GM23338 (cell line): Measurements from ENCODE around the gene GPRC5B. TPM values are rescaled to one million over a fixed set of nuclear protein-coding genes. Genes with fewer than 3 reads are reported as not detected.
A peak's percentile ranks its signal among the peaks of the same experiment; 100 is the strongest.

Experiments
- ATAC-seq: fragments of 200-7000 bp; cut with Tn5 transposase; 3 replicates; pipeline ENCODE4 v1.9.1; 2020
- DNase-seq: peaks from one replicate; pipeline ENCODE4 v3.0.0-alpha.2; 2015; ENCODE audit warnings: low spot score
- H2AFZ ChIP-seq: fragments of 200-600 bp; sonication (generic); 2 replicates; pipeline ENCODE4 v1.8.0; 2016; ENCODE audit warnings: antibody characterized with exemption, mild to moderate bottlenecking, moderate library complexity
- H3F3A ChIP-seq: fragments of 200-600 bp; sonication (generic); replicated peaks from 2 replicates; pipeline ENCODE4 v1.8.0; 2017; ENCODE audit warnings: antibody characterized with exemption, mixed run types, low read depth
- H3K27ac ChIP-seq: fragments of 200-600 bp; sonication (generic); 2 replicates; pipeline ENCODE4 v1.6.1; 2016; ENCODE audit warnings: low read depth
- H3K27me3 ChIP-seq: fragments of 200-600 bp; sonication (generic); 2 replicates; pipeline ENCODE4 v1.8.0; 2016; ENCODE audit warnings: mild to moderate bottlenecking, mixed run types, moderate library complexity; ENCODE audit not compliant: insufficient read depth
- H3K36me3 ChIP-seq: fragments of 200-600 bp; sonication (generic); 2 replicates; pipeline ENCODE4 v1.8.0; 2016; ENCODE audit warnings: mild to moderate bottlenecking; ENCODE audit not compliant: insufficient read depth
- H3K4me1 ChIP-seq: fragments of 200-600 bp; sonication (generic); 2 replicates; pipeline ENCODE4 v1.8.0; 2016; ENCODE audit warnings: mild to moderate bottlenecking, moderate library complexity; ENCODE audit not compliant: insufficient read depth
- H3K4me2 ChIP-seq: fragments of 200-600 bp; sonication (generic); 2 replicates; pipeline ENCODE4 v1.7.1; 2017; ENCODE audit warnings: mixed run types
- H3K4me3 ChIP-seq: fragments of 200-600 bp; sonication (generic); 2 replicates; pipeline ENCODE4 v1.6.1; 2016; ENCODE audit warnings: mixed run types
- H3K79me2 ChIP-seq: fragments of 200-600 bp; sonication (generic); replicated peaks from 2 replicates; pipeline ENCODE4 v1.8.0; 2017; ENCODE audit warnings: mild to moderate bottlenecking; ENCODE audit not compliant: insufficient read depth
- H3K9me2 ChIP-seq: fragments of 200-600 bp; sonication (generic); 2 replicates; pipeline ENCODE4 v1.8.0; 2017; ENCODE audit not compliant: insufficient read depth
- H4K20me1 ChIP-seq: fragments of 200-600 bp; sonication (generic); replicated peaks from 2 replicates; pipeline ENCODE4 v1.8.0; 2017; ENCODE audit warnings: mild to moderate bottlenecking; ENCODE audit not compliant: insufficient read depth
- H3K27ac Mint-ChIP-seq: 2 replicates; pipeline ENCODE4 v1.8.0; 2020; ENCODE audit warnings: inconsistent platforms, mild to moderate bottlenecking, moderate library complexity, mixed read lengths
- H3K27me3 Mint-ChIP-seq: 3 replicates; pipeline ENCODE4 v1.8.0; 2022; ENCODE audit warnings: low read depth, mild to moderate bottlenecking, moderate library complexity, mixed read lengths, inconsistent platforms; ENCODE audit not compliant: insufficient read depth, poor library complexity
- H3K36me3 Mint-ChIP-seq: 3 replicates; pipeline ENCODE4 v1.8.0; 2021; ENCODE audit warnings: low read depth, mild to moderate bottlenecking, inconsistent platforms, moderate library complexity, mixed read lengths
- H3K4me1 Mint-ChIP-seq: 3 replicates; pipeline ENCODE4 v1.8.0; 2020; ENCODE audit warnings: mild to moderate bottlenecking, inconsistent platforms, mixed read lengths
- H3K4me3 Mint-ChIP-seq: 3 replicates; pipeline ENCODE4 v1.8.0; 2021; ENCODE audit warnings: moderate library complexity, mild to moderate bottlenecking, inconsistent platforms, mixed read lengths
- H3K9me3 Mint-ChIP-seq: 3 replicates; pipeline ENCODE4 v1.8.0; 2020; ENCODE audit warnings: moderate library complexity, mild to moderate bottlenecking, inconsistent platforms, mixed read lengths
- CREB1 ChIP-seq: fragments of 250-450 bp; sonication (Bioruptor Pico); IDR thresholded peaks from 2 replicates; pipeline ENCODE4 v1.5.0; 2020; ENCODE audit warnings: low read depth, mild to moderate bottlenecking, moderate library complexity
- EZH2 ChIP-seq: fragments of 200-600 bp; sonication (generic); IDR thresholded peaks from one replicate; pipeline ENCODE4 v1.8.0; 2017; ENCODE audit warnings: antibody characterized with exemption, mild to moderate bottlenecking, low read depth; ENCODE audit not compliant: unreplicated experiment
- JUNB ChIP-seq: IDR thresholded peaks from one replicate; pipeline ENCODE4 v1.6.1; 2016; ENCODE audit warnings: antibody characterized with exemption; ENCODE audit not compliant: unreplicated experiment
- NANOG ChIP-seq: IDR thresholded peaks from 2 replicates; pipeline ENCODE4 v1.6.1; 2016; ENCODE audit warnings: antibody characterized with exemption, borderline replicate concordance
- POLR2AphosphoS5 ChIP-seq: IDR thresholded peaks from 2 replicates; pipeline ENCODE4 v1.6.1; 2016; ENCODE audit warnings: antibody characterized with exemption, low read depth
- STAT1 ChIP-seq: IDR thresholded peaks from one replicate; pipeline ENCODE4 v1.6.1; 2016; ENCODE audit warnings: antibody characterized with exemption; ENCODE audit not compliant: unreplicated experiment
- ZNF114 ChIP-seq: fragments of 250-450 bp; sonication (Bioruptor Pico); IDR thresholded peaks from 2 replicates; pipeline ENCODE4 v1.5.0; 2020; ENCODE audit warnings: mild to moderate bottlenecking, moderate library complexity
- ZNF331 ChIP-seq: fragments of 250-450 bp; sonication (Bioruptor Pico); IDR thresholded peaks from 2 replicates; pipeline ENCODE4 v1.5.0; 2020; ENCODE audit warnings: low read depth, mild to moderate bottlenecking, moderate library complexity
- polyA plus RNA-seq: library from polyadenylated mRNA; unstranded; fragments of >200 nt; fragmentation: Nextera tagmentation; extraction: Ambion mirVana; gene quantifications from 2 replicates; pipeline ENCODE4 v1.2.1, GENCODE V29; 2016
- total RNA-seq: library from RNA; depleted of rRNA; stranded (reverse); fragments of >200 nt; shearing (Covaris generic); gene quantifications from 2 replicates; pipeline ENCODE4 v1.2.3, GENCODE V29; 2014
- TF ChIP-seq, protein P1 (sequence below), 2 experiments: fragments of 200-600 bp in 1 of 2; sonication (generic) in 1 of 2; conservative IDR thresholded peaks; 2 replicates each; pipeline versions ENCODE4 v1.5.1 to v1.6.1; 2016 to 2017; ENCODE audit warnings: antibody characterized with exemption in 2 of 2, low read depth in 2 of 2, mild to moderate bottlenecking in 2 of 2, moderate library complexity in 1 of 2

The GPRC5B gene
- total and polyA plus RNA-seq, 2 experiments from 2014 or later: 70.9 to 82.5 TPM

DNA sequence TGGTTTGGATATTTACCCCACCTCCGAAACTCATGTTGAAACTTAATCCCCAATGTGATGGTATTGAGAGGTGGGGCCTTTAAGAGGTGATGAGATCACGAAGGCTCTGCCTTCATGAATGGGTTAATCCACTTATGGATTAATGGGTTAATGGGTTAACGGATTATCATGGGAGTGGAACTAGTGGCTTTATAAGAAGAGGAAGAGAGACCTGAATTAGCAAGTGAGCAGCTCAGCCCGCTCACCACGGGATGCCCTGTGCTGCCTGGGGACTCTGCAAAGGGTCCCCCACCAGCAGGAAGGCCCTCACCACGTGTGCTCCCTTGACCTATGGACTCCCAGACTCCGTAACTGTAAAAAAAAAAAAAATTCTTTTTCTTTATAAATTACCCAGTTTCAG is 16.5 kb upstream of the GPRC5B start:
- Mint-ChIP-seq H3K4me1 (peaks cover 7% of the 10 kb centered on the region), H3K9me3 (no peaks in the 10 kb centered on the region; the same call in 2 of the 3 replicates)

DNA sequence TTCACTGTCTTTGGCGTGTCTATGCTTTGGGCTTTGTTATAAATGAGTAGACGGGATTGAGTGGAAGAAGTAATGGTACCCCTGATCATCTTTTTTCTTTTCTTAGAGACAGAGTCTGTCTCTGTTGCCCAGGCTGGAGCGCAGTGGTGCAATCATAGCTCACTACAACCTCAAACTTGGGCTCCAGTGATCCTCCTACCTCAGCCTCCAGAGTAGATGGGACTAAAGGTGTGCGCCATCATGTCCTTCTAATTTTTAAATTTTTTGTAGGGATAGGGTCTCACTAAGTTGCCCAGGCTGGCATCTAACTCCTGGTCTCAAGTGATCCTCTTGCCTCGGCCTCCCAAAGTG is 14.9 kb upstream of the GPRC5B start:
- Histone ChIP-seq H3K27ac (no peak overlapping the region), H3K27me3 (no peaks in the 10 kb centered on the region), H3K9me2 (no peaks in the 10 kb centered on the region), H3K36me3 (no peaks in the 10 kb centered on the region), H3K4me2 (no peak overlapping the region), H3K79me2 (no peaks in the 10 kb centered on the region), H3K4me3 (no peak overlapping the region), H4K20me1 (no peaks in the 10 kb centered on the region), H3F3A (no peaks in the 10 kb centered on the region), H3K4me1 (no peaks in the 10 kb centered on the region), H2AFZ (no peak overlapping the region)
- TF ChIP-seq CREB1 (CRISPR knock-in tag): no peak
- no peak for TF ChIP-seq ZNF331 (CRISPR knock-in tag)
- TF ChIP-seq STAT1: no peak
- TF ChIP-seq EZH2: no peak
- Mint-ChIP-seq H3K36me3 (no peaks in the 10 kb centered on the region; the same call in 2 of the 3 replicates), H3K4me3 (no peak overlapping the region), H3K27me3 (peaks cover 8% of the 10 kb centered on the region), H3K9me3 (peaks cover 5% of the 10 kb centered on the region; the same call in 2 of the 3 replicates), H3K4me1 (peaks cover 7% of the 10 kb centered on the region), H3K27ac (no peak overlapping the region)
- DNase-seq (no peak), ATAC-seq (no peak)

More for the DNA sequence above, 16.5 kb upstream of the GPRC5B start:
- no peaks in the 10 kb centered on the region for H3K4me1 ChIP-seq
- no peak overlapping the region for H3K4me2 ChIP-seq
- H3K9me2 ChIP-seq: no peaks in the 10 kb centered on the region
- H3F3A ChIP-seq: no peaks in the 10 kb centered on the region
- H3K79me2 ChIP-seq: no peaks in the 10 kb centered on the region
- Mint-ChIP-seq H3K27me3 (peaks cover 9% of the 10 kb centered on the region), H3K27ac (no peak overlapping the region), H3K36me3 (no peaks in the 10 kb centered on the region; the same call in 2 of the 3 replicates), H3K4me3 (no peak overlapping the region)
- no peak overlapping the region for H3K27ac ChIP-seq
- no peak overlapping the region for H2AFZ ChIP-seq
- no peaks in the 10 kb centered on the region for H4K20me1 ChIP-seq
- ATAC-seq (no peak), DNase-seq (no peak)
- H3K36me3 ChIP-seq: no peaks in the 10 kb centered on the region
- TF ChIP-seq POLR2AphosphoS5 (no peak), CREB1 (CRISPR knock-in tag) (no peak), JUNB (no peak), EZH2 (no peak), ZNF331 (CRISPR knock-in tag) (no peak)
- TF ChIP-seq, protein P1, sequence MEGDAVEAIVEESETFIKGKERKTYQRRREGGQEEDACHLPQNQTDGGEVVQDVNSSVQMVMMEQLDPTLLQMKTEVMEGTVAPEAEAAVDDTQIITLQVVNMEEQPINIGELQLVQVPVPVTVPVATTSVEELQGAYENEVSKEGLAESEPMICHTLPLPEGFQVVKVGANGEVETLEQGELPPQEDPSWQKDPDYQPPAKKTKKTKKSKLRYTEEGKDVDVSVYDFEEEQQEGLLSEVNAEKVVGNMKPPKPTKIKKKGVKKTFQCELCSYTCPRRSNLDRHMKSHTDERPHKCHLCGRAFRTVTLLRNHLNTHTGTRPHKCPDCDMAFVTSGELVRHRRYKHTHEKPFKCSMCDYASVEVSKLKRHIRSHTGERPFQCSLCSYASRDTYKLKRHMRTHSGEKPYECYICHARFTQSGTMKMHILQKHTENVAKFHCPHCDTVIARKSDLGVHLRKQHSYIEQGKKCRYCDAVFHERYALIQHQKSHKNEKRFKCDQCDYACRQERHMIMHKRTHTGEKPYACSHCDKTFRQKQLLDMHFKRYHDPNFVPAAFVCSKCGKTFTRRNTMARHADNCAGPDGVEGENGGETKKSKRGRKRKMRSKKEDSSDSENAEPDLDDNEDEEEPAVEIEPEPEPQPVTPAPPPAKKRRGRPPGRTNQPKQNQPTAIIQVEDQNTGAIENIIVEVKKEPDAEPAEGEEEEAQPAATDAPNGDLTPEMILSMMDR (conservative IDR thresholded peaks at IDR 0.05; ENCODE audit: low read depth in 2 of 2): no peak
- H3K4me3 ChIP-seq: no peak overlapping the region
- H3K27me3 ChIP-seq: no peaks in the 10 kb centered on the region

DNA sequence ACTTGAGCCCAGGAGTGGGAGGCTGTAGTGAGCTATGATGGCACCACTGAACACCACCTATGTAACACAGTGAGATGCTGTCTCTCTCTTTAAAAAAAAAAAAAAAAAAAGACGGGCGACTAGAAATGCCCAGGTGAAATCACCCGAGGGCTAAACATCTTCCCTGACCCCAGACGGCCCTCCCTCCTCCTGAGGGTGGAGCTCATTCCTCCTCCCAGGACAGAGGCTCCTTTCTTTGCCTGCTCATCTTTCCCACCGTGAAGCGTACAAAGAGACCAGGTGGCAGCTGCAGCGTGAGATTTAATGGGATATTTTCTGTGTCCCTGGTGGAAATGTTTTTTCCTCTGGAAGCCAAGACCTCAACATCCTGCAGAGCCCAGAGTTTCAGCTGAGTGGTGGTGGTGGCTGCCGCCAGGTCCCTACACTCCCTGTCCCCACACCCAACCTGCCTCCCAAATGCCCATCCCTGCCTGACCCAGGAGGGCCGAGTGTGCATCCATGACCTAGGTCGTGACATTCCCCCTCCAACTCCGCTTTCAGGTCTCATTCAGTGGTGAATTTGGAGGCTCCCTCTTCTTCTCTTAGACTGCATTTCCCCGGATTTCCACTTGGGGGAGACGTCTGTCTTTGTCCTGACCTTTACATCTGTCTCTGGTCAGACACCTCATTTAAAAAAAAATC is 14.4 kb upstream of the GPRC5B start:
- no peak for TF ChIP-seq ZNF114 (CRISPR knock-in tag)
- TF ChIP-seq, protein P1 (conservative IDR thresholded peaks at IDR 0.05; ENCODE audit: low read depth in 2 of 2): peak; percentile 83 to 96
- no peak for TF ChIP-seq NANOG
- no peaks in the 10 kb centered on the region for H3K36me3 ChIP-seq
- H4K20me1 ChIP-seq: no peaks in the 10 kb centered on the region
- no peaks in the 10 kb centered on the region for H3K79me2 ChIP-seq
- no peaks in the 10 kb centered on the region for H3K4me1 ChIP-seq
- peaks cover 1% of the 10 kb centered on the region; the same call in 1 of the 3 replicates for H3K36me3 Mint-ChIP-seq
- 0 out of 2 replicates have a peak overlapping the region, but pooled peaks have one; percentile 28 for H3K4me2 ChIP-seq
- H3K9me2 ChIP-seq: no peaks in the 10 kb centered on the region
- H3F3A ChIP-seq: no peaks in the 10 kb centered on the region
- no peak overlapping the region for H3K27ac ChIP-seq
- ATAC-seq: peak; percentile 87
- H3K4me1 Mint-ChIP-seq: peaks cover 7% of the 10 kb centered on the region
- peaks cover 10% of the 10 kb centered on the region for H3K27me3 Mint-ChIP-seq
- no peaks in the 10 kb centered on the region for H3K27me3 ChIP-seq
- H3K4me3 ChIP-seq: no peak overlapping the region
- H3K27ac Mint-ChIP-seq: no peak overlapping the region
- peaks cover 7% of the 10 kb centered on the region; the same call in 2 of the 3 replicates for H3K9me3 Mint-ChIP-seq
- H3K4me3 Mint-ChIP-seq: peak overlapping the region; percentile 32; the same call in 2 of the 3 replicates
- DNase-seq: peak; percentile 90
- H2AFZ ChIP-seq: peak overlapping the region; percentile 82; the same call in 1 of the 2 replicates
